ENCODE results near the gene TMEM178A.

DNA sequence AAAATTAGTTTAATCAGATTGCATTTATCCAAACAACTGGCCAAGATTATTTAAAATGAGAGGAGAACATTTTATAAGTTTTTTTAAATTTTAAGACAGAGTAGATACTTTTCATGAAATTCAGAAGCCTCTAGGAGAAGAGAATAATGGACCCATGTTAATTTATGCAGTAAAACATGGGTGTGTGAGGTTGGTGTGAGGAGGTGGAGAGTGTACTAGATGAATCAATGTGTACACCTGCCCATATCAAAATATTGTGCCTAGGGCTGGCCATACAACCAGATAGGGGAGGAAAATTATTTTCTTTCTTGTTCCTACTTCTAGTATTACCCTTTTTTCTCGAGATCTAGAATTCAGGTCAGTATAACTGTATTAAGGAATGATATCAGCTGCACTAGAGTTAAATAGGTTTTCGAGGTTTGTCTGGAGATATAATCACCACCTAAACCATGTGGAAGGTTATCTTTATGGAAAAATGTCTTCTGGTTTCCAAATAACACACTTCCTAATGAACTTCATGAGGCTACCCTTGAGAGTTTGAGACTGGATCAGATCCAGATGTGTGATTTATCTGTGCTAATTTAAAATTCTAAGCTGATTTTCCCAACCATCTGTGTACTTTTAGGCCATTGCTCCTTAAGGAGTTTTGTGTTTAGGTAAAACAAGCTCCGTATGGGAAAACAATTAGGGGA is 37.6 kb downstream of the TMEM178A start:
- no peak for TF ChIP-seq POLR2A (IDR thresholded peaks at IDR 0.05; ENCODE audit: low read depth, low read length)
- no peak for TF ChIP-seq TAF1 (IDR thresholded peaks at IDR 0.05; ENCODE audit: borderline replicate concordance, low read depth, low read length)
- TF ChIP-seq POLR2AphosphoS5 (IDR thresholded peaks at IDR 0.05; ENCODE audit: low read depth, low read length): no peak
